Hypothalamus (tissue), 51 donors: ENCODE results near the gene FAM170B.

ENCODE experiments used
- DNase-seq, 51 donors: peaks; one replicate each; lab custom pipeline; 2025; lab: John Stamatoyannopoulos, UW

Gene FAM170B

GRCh38 chr10:49133706-49134248 lies at the start of gene FAM170B:
Gene FAM170B (minus strand): TSS chr10:49134021. CDS start chr10:49133918, 103 bp downstream.
- DNase-seq = no peak

- DNase-seq = no peak
Measured at GRCh38 chr10:49182776-49183175, 49.0 kb upstream of the FAM170B start.

DNA sequence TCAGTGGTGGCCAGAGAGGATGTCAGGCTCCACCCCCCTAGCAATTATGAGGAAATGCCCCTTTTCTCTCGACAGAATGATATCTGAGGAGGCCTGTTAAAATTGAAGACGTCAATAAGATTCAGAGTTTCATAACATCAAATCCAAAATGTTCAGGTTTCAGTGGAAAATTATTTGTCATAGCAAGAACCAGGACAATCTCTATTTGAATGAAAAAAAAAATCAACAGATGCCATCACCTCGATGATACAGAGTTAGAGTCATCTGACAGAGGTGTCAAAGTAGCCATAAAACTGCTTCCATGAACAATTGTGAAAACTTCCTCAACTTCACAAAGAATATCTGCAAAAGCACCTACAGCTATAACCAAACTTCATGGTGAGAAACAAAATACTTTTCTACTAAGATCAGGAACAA lies 46.6 kb upstream of the FAM170B start:
- DNase-seq = no peak

DNA sequence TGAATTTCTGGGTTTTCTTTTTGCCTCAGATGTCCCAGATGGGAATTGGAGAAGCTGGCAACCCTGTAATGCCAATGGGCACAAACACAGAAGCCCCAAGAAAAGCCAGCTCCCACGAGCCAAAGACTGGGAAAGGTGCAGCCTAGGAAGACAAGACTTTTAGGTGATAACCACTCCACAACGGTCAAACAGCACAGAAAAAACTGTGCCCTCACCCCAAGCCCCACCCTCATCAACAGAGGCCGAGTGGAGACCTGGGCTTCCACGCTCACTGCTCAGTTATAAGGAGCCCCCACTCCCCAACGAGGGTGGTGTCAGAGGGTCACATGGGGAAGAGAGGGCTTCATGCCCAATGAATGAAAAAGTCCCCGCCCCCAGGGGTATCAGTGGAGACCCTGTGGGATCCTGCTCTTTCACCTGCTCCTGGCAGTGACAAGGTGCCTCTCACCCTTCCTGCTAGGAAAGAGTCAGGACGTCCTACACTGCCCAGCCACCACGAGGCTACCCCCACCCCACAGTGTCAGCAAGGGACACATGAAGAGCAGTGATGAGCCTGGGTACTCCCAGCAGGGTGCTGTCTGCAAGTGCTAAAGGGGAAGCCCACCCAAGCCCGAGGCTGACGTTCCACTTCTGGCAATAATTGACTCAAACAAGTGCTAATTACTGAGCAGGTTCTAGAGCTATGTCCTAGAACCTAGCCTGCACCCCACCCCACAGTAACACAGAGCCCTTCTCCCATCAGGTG lies 46.0 kb upstream of the FAM170B start:
- no peak for DNase-seq

GRCh38 chr10:49178489-49179471 lies 45.0 kb upstream of the FAM170B start:
- no peak for DNase-seq

GRCh38 chr10:49177391-49178355 lies 43.9 kb upstream of the FAM170B start:
- peak in 20 of 51 donors; percentile 20 to 63 (median 36) for DNase-seq

- no peak for DNase-seq
Measured at GRCh38 chr10:49176310-49177268, 42.8 kb upstream of the FAM170B start.

GRCh38 chr10:49175587-49176309 lies 41.9 kb upstream of the FAM170B start:
- DNase-seq = no peak

- no peak for DNase-seq
Measured at GRCh38 chr10:49174926-49175500, 41.2 kb upstream of the FAM170B start.

GRCh38 chr10:49174261-49174925 lies 40.6 kb upstream of the FAM170B start:
- DNase-seq = no peak

DNA sequence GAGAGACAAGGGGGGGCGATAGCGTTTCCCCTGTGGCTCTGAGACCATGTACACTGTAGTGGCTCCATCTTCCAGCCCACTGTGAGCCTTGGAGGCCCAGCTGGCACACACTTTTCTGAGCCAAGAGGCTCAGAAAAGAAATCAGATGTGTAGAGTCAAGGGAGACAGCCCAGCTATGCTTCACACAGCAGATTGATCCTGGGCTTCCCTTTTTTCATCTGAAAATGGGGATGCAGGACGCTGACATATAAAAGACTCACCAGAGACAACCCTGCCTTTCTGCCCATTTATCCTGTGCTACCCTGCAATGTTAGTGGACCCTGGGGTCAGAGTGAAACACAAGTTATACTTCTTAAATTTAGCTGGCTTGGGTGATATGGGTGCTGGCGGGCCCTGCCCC lies 40.0 kb upstream of the FAM170B start:
- no peak for DNase-seq

DNA sequence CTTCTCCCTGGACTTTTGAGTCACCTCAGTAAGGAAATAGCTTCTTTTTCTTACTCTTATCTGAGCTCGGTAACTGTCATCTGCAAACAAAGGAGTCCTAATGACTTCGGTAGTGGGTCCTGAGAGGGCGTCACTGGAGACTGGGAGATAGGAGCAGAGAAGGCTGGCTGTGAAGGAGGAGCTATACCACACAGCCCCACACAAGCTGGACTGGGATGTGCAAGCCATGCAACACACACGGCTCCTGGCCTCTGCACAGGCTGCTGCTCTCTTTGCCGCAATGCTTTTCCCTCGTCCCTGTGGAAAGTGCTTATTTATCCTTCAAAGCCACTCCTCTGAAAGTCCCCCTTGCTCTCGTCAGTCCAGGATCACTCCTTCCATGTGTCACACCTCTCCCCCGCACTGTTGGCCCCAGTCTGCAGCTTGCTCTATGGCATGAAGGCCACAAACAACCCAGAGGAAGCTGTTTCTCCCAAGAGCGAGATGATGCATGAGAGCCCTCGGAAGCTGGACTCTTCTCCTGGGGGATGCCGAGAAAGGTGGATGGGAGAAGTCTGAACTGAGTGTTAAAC lies 39.5 kb upstream of the FAM170B start:
- DNase-seq = no peak

GRCh38 chr10:49172777-49173132 lies 38.9 kb upstream of the FAM170B start:
- DNase-seq = no peak

GRCh38 chr10:49172061-49172776 lies 38.4 kb upstream of the FAM170B start:
- no peak for DNase-seq

DNA sequence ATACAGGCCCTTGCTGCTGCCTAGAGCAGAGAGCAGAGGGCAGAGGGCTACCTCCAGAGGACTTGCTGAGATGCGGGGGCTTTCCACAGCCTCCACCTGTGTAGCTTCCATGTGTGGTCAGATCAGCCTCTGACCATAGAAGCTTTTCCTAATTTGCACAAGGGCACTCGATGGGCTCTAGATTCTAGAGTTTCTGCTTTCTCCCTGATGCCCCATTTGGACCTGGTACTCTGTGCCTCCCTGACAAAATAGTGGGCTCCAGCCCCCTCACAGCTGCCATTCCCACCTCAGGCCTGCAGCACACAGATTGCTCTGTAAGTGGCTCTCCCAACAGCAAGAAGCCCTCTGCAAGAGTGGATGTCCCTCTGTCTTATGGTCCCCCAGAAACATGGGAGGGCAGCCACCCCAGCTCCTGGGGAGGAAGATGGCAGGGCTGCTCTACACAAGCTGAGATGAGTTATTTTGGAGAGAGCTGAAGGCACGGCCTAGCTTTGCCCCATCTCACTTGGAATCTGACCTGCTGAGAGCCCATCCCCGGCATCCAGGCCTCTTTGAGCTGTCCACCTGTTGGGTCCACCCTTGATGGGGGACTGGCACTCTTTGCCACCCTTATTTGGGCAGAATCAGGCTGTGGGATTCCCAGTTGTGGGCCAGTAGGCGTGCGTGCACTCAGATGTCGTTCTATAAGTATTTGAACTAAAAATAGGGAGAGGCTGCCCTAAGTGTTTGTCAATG lies 37.7 kb upstream of the FAM170B start:
- no peak for DNase-seq
